GM13977 (cell line): ENCODE results near the gene FLOT1.

Source experiments
- DNase-seq: peaks from one replicate; pipeline ENCODE4 v3.0.0; 2012; ENCODE audit warnings: low spot score
- in situ Hi-C: fragments of 300-500 bp; cut with MboI; formaldehyde crosslinking; loops from one replicate; pipeline ENCODE4 v1.12.0; 2022; ENCODE audit warnings: low sequenced_read_pairs, low pct_unique_long_range_greater_than_20kb, mixed read lengths, inconsistent platforms; ENCODE audit not compliant: unreplicated experiment
- TF ChIP-seq, protein P1 (sequence below): IDR thresholded peaks from 2 replicates; pipeline ENCODE4 v1.5.1; 2012; ENCODE audit warnings: mild to moderate bottlenecking, control low read depth; ENCODE audit not compliant: insufficient read depth; ENCODE audit errors: extremely low read depth, missing control alignments

Gene FLOT1

DNA sequence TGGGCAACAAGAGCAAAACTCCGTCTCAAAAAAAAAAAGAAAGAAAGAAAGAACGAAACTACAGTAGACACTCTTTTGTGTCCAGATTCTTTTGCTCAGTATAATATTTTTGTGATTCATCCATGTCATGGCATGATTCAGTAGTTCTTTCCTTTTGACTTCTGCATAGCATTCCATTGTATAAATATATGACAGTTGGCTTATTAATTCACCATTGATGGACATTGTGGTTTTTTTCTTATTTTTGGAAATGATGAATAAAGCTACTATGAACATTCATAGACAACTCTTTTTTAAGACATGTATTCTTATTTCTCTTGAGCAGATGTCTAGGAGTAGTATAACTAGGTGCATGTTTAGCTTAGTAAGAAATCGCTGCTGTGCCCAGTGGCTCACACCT is 12.1 kb upstream of the FLOT1 start:
- TF ChIP-seq, protein P1, sequence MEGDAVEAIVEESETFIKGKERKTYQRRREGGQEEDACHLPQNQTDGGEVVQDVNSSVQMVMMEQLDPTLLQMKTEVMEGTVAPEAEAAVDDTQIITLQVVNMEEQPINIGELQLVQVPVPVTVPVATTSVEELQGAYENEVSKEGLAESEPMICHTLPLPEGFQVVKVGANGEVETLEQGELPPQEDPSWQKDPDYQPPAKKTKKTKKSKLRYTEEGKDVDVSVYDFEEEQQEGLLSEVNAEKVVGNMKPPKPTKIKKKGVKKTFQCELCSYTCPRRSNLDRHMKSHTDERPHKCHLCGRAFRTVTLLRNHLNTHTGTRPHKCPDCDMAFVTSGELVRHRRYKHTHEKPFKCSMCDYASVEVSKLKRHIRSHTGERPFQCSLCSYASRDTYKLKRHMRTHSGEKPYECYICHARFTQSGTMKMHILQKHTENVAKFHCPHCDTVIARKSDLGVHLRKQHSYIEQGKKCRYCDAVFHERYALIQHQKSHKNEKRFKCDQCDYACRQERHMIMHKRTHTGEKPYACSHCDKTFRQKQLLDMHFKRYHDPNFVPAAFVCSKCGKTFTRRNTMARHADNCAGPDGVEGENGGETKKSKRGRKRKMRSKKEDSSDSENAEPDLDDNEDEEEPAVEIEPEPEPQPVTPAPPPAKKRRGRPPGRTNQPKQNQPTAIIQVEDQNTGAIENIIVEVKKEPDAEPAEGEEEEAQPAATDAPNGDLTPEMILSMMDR, result no peak
- DNase-seq, result no peak
- in situ Hi-C loops, result no loop called here

DNA sequence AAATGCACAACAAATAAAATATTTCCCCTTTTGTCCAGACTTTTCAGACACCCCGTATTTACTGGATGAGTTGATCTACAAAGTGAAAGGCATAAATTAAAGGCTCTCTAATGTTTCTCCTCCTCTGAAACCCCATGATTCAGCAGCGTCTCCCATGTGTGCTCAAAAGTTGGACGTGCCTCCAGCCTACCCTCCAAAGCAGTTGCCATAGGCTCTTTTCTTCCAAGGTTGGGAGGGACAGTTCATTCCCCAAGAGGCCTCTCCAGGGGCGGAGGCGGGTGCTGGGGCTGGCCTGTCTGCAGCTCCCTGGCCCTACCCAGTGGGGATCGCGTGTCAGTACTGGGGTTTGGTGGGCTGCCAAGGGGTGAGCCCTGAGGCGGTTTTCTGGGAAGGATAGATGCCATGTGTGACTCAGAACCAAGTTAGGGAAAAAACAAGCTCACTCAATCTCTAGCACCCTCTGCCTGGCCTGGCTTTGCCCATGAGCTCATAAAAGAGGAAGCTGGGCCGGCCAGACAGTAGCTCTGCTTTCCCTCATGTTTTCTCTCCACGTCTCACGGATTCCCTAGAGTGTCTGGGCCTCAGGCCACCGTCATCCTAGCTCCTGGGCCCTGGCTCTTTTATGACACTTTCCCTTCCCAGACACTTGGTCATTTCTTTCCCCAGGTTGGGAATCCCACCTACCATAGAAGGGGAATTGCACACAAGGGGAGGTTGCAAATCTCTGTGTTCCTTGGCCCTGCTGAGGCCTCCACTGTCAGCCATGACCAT is 9.9 kb upstream of the FLOT1 start:
- TF ChIP-seq, protein P1, result no peak
- in situ Hi-C loops, result no loop called here
- no peak for DNase-seq

- in situ Hi-C loops, result no loop called here
- no peak for DNase-seq
- TF ChIP-seq, protein P1, result no peak
Measured at GRCh38 chr6:30750379-30750668, 7.8 kb upstream of the FLOT1 start.

- no peak for DNase-seq
- in situ Hi-C loops, result loop anchor here (10.0 kb wide), 1 partner anchor 65 kb away; no protein-coding TSS in a partner anchor
- TF ChIP-seq, protein P1, result no peak
Measured at GRCh38 chr6:30749554-30750378, 7.3 kb upstream of the FLOT1 start.

DNA sequence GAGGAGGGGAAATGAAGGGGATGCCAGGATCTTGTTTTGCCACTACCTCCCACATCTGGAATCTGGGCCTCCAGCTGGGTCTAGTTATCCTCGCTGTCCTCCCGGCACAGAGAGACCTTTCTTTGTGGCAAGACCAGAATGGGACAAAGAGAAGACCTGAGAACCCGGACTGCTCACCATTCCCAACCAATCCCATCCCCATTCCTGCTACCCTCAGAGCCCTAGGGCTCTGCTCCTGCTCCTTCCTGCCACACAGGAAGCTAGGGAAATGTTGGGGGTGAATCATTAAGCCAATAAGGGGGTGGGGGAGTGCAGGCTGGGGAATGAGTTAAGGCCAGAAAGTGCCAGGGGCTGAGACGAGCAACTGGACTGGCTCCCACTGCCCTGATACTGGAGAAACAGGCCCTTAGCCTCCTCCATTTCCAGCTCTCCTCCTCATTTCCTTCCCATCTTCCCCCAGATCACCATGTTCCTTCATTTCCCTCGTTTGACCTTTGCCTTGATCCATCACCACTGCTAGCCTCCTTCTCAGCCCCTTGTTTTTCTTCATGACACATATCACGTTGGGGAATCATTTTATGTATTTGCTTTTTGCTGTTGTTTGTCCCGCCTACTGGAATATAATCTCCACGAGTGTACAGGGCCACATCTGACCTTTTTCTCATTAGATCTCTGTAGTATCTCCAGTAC is 6.5 kb upstream of the FLOT1 start:
- in situ Hi-C loops, result loop anchor here (10.0 kb wide), 1 partner anchor 66 kb away; no protein-coding TSS in a partner anchor
- no peak for DNase-seq
- TF ChIP-seq, protein P1, result no peak
